ENCODE measurements around the gene ASTN2.

The ASTN2 gene

GRCh38 chr9:116491219-116491618 lies 923.6 kb downstream of the ASTN2 start:
- no peak overlapping the region for H3K4me3 ChIP-seq (ENCODE audit: low read depth, low read length)
- DNase-seq (ENCODE audit: low read depth) = no peak
- no peak for TF ChIP-seq POLR2A (IDR thresholded peaks at IDR 0.05; ENCODE audit: extremely low read depth, insufficient read length)

DNA sequence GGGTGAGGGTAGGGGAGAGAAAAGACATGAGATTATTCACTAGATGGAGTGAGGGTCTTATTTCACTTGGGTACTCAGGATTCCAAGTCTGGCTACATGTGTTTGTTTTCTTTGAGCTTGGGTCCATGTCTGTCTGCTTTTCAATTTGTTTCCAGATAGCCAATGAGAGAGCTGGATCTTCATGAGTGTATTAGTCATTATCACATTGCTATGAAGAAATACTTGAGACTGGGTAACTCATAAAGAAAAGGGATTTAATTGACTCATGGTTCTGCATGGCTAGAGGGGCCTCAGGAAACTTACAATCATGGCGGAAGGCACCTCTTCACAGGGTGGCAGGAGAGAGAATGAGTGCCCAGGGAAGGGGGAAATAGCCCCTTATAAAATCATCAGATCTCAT lies 924.5 kb downstream of the ASTN2 start:
- DNase-seq (ENCODE audit: low read depth) = no peak

GRCh38 chr9:116488373-116488772 lies 926.5 kb downstream of the ASTN2 start:
- TF ChIP-seq MAX (IDR thresholded peaks at IDR 0.05; ENCODE audit: low read depth, low read length) (no peak), POLR2A (IDR thresholded peaks at IDR 0.05; ENCODE audit: extremely low read depth, insufficient read length) (no peak)
- TF ChIP-seq, protein P1, sequence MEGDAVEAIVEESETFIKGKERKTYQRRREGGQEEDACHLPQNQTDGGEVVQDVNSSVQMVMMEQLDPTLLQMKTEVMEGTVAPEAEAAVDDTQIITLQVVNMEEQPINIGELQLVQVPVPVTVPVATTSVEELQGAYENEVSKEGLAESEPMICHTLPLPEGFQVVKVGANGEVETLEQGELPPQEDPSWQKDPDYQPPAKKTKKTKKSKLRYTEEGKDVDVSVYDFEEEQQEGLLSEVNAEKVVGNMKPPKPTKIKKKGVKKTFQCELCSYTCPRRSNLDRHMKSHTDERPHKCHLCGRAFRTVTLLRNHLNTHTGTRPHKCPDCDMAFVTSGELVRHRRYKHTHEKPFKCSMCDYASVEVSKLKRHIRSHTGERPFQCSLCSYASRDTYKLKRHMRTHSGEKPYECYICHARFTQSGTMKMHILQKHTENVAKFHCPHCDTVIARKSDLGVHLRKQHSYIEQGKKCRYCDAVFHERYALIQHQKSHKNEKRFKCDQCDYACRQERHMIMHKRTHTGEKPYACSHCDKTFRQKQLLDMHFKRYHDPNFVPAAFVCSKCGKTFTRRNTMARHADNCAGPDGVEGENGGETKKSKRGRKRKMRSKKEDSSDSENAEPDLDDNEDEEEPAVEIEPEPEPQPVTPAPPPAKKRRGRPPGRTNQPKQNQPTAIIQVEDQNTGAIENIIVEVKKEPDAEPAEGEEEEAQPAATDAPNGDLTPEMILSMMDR (IDR thresholded peaks at IDR 0.05; ENCODE audit: low read depth, low read length) = no peak

More for the DNA sequence above, 924.5 kb downstream of the ASTN2 start:
- no peak overlapping the region for H3K4me3 ChIP-seq (ENCODE audit: low read depth, low read length)
- TF ChIP-seq, protein P1 (IDR thresholded peaks at IDR 0.05; ENCODE audit: low read depth, low read length) = no peak
- TF ChIP-seq POLR2A (IDR thresholded peaks at IDR 0.05; ENCODE audit: extremely low read depth, insufficient read length) = no peak
- TF ChIP-seq MAX (IDR thresholded peaks at IDR 0.05; ENCODE audit: low read depth, low read length) = no peak
- no peak for TF ChIP-seq MYC (IDR thresholded peaks at IDR 0.05; ENCODE audit: low read depth, low read length)

DNA sequence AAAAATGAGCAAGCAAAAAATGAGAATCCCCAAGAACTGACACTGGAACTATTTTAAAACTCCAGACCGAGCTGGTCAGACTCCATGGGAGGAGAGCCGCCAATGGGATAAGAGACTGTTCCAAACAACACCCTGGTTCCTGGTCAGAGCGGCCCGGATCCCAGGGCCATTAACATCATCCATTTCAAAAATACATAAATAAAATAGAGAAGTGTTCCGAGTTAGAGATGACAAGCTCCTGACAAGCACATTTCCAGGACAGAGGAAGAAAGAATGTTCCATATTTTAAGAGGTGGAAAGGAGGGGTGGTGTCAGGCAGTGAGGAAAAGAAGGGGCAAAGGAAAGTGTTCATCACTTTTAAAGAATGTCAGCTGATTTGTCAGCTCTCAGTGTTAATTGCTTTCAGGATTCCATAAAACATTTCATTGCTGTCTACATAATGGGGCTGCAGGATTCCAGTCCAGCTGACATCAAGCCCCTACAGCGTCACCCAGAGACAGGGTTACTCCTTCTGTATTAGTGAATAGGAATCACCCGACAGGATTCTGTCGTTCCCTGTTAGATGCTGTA lies 930.3 kb downstream of the ASTN2 start:
- DNase-seq (ENCODE audit: low read depth) = no peak
- H3K4me3 ChIP-seq (ENCODE audit: low read depth, low read length) = no peak overlapping the region
- TF ChIP-seq MYC (IDR thresholded peaks at IDR 0.05; ENCODE audit: low read depth, low read length) (no peak), MAX (IDR thresholded peaks at IDR 0.05; ENCODE audit: low read depth, low read length) (no peak), POLR2A (IDR thresholded peaks at IDR 0.05; ENCODE audit: extremely low read depth, insufficient read length) (no peak)
- TF ChIP-seq, protein P1 (IDR thresholded peaks at IDR 0.05; ENCODE audit: low read depth, low read length) = no peak

More at GRCh38 chr9:116488373-116488772, 926.5 kb downstream of the ASTN2 start:
- H3K4me3 ChIP-seq (ENCODE audit: low read depth, low read length) = no peak overlapping the region
- no peak for DNase-seq (ENCODE audit: low read depth)

GRCh38 chr9:116483622-116484491 lies 931.0 kb downstream of the ASTN2 start:
- no peak for DNase-seq (ENCODE audit: low read depth)
- no peak overlapping the region for H3K4me3 ChIP-seq (ENCODE audit: low read depth, low read length)
- no peak for TF ChIP-seq MYC (IDR thresholded peaks at IDR 0.05; ENCODE audit: low read depth, low read length)
- TF ChIP-seq, protein P1 (IDR thresholded peaks at IDR 0.05; ENCODE audit: low read depth, low read length) = no peak
- no peak for TF ChIP-seq MAX (IDR thresholded peaks at IDR 0.05; ENCODE audit: low read depth, low read length)
- no peak for TF ChIP-seq POLR2A (IDR thresholded peaks at IDR 0.05; ENCODE audit: extremely low read depth, insufficient read length)

DNA sequence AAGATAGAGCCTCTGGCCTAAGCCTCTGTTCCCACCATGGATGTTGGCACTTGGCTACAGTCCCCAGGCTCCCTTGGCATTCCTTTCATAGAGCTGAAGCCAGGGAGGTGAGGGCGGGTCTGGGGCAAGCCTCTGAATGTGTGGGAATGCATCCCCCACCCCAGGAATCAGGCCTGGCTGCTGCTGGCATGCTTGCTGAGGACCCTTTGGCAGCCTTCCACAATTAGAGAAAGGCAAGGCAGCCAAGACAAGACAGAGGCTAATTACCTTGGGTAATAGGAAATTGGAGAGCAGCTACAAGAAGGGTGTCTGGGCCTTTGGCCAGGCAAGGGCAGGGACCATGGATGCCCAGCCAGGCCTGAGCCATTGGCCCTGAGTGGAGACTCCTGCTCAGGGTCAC lies 932.1 kb downstream of the ASTN2 start:
- no peak overlapping the region for H3K4me3 ChIP-seq (ENCODE audit: low read depth, low read length)
- DNase-seq (ENCODE audit: low read depth) = no peak
- TF ChIP-seq, protein P1 (IDR thresholded peaks at IDR 0.05; ENCODE audit: low read depth, low read length) = no peak
- TF ChIP-seq MYC (IDR thresholded peaks at IDR 0.05; ENCODE audit: low read depth, low read length) (no peak), MAX (IDR thresholded peaks at IDR 0.05; ENCODE audit: low read depth, low read length) (no peak), POLR2A (IDR thresholded peaks at IDR 0.05; ENCODE audit: extremely low read depth, insufficient read length) (no peak)
